Fibroblast of skin of left biceps (primary cell): ENCODE results near the gene DPYSL4.

ENCODE experiments used
- DNase-seq, 2 experiments: peaks; one replicate each; pipeline ENCODE4 v3.0.0-alpha.2; 2013; ENCODE audit warnings: low read depth in 2 of 2

The DPYSL4 gene

DNA sequence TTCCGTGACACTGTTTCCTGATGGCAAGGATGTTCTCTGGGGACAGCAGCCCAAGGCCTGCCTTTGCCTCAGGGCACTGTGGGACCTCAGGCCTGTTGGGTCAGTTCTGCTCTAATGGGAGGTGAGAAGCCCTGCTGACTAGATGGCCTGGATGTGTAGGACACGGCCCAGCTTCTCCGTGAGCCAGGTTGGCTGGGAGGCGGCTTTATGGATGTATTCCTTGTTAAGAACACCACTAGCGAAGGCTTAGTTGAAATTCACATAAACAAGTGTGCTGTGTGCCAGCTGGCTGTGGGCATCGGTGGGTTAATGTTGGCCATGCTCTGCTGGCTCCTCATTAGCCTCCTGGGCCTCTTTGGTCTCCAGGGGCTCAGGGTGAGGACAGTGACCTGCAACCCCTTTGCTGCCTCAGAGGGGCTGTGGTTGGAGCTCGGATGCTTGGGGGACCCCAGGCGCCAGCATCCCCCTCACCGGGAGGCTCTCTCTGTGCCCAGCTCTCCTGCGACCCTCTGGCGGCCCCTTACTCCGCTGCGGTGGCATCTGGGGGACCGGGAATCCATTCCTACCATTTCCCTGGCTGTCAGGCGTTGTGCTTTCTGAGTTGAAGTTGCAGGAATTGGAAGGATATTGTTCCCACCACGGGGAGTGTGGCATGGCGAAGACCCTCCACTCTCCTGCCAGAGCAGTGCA, 22.8 kb upstream of the DPYSL4 start:
- DNase-seq, result no peak

DNA sequence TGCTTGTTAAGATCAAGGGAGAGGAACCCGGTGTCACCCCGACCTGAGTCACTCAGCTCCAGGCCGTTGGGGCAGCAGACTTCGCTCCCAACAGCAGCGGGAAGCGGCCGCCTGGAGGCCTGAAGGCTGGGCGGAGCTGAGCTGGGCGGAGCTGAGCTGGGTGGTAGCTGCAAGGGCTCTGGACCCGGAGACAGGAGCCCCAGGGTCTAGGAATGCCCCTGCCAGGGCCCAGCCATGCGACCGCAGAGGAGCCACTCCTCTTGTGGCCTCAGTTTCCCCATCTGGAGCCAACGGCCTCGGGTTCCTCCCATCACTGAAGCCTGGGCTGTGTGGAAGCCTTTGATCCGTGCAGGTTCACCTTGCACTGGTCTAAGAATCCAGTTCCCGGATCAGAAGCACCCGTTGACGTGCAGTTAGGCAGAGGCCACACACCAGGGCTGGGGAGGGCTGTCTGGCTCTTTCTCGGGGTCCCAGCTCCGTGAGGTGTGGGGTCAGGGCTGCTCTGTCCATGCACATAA, 21.9 kb upstream of the DPYSL4 start:
- DNase-seq, result no peak

DNA sequence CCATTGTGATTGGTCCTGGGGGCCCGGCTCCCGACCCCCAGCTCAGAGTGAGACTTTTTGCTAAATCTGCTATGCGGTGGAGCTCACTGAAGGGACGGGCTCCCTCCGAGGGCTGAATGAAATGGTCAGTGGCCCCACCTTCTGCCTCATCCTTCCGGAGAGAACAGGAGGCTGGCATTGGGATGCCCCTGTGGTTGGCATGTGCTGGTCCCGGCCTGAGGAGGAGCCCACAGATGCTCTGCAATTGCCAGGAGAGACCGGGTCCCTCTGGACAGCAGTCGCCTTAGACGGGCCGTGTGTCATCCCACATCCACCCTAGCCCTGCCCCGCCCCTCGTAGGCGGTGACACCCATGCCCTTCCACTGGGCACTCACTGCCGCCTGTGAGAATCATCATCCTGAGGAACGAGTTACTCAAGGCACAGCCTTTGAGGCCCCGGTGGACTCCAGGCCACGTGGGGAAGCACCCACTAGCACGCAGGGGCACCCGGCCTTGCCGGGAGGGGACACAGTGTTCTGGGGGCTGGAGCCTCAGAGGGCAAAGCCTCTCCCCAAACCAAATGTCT, 21.2 kb upstream of the DPYSL4 start:
- no peak for DNase-seq

DNA sequence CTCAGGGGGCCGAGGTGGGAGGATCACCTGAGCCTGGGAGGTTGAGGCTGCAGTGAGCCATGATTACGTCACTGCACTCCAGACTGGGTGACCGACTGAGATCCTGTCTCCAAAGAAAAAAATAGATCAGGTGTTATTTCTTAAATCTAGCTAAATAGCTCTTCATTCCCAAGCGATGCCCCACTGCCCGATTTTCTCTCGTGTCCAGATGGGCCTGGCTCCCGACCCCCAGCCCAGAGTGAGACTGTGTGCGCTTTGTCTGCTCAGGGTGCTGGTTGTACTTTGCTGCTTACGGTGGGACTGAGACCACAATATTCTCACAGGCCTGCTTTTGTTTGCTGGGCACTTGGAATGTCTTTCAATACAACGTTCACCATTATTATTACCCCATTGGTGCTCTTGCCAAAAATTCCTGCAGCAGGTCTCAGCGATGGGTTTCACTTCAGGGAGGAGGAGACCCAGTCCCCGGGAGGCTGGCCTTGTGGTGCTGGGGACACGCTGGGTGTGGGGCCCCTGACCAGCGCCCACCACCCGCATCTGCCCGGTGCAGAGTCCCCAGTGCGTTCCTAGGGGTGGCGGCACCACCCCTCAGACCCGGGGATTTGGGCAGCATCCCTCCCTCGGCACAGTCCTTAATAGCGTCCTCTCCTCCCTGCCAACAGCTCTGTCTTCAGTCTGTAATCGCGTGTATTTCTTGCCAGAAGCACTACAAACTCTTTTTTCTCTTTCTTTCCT, 20.4 kb upstream of the DPYSL4 start:
- DNase-seq, result no peak

DNA sequence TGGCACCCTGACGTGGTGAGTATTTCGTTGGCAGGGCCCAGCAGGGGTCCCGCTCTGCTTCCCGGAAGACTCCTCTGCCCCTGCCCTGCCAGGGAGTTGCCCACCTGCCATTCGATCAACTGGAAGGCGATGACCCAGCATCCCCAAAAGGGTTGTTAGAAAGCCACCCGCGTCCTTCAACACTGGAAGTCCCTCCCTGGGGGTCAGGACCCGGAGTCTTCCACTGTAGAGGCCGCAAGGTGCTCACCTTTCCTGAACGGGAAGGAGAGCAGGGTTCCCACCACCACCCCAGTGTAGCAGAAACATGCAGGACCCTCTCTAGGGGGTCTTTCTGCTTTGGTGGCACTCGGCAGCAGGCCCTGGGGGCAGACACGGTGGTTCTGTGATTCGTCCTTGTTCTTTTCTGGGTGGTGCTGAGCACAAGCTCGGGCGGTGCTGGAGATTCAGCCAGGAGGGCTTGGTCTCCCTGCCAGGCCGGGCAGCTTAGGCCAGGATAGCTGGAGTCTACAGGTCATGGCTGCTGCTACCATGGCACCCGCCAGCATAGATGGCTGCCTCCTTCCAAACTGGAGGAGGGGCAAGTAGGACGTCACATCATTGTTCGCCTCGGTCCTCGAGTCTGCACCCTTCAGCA, 19.6 kb upstream of the DPYSL4 start:
- no peak for DNase-seq

DNA sequence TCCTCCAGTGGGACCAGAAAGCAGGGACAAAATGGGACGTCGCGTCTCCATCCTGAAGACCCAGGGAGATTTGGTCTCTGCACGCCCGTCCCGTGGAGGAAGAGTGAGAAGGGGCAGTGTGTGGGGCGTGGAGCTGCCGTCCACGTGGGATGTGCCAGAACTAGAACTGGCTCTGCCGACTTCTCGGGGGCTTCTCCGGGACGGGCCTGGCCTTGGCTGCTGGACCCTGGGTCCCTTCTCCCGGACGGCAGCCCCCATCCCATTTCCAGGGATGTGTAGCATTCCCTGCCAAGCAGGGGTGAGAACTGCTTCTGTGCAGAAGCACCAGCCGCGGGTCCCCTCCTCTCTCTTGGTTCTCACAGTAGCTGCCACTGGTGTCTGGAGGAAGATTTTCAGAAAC, 18.8 kb upstream of the DPYSL4 start:
- DNase-seq, result no peak

DNA sequence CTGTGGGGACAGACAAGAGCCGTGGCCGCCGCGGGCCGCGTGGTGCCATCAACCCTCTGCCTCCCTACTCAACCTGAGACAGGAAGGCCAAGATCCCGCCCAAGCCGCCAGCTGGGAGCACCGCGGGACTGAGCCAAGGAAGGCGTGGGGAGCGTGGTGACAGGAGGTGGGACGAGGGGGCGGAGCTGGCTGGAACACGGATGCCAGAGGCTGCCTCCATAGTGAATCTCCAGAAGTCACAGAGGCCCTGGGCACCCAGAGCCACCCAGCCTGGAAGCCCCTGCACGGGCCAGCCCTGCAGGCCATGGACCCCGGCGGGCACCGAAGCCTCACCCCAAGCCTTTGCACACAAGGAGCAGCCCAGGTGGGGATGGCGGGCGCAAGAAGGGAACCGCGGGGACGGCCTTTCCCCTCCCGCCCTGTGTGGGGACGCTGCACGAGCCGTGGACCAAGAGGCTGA, 18.1 kb upstream of the DPYSL4 start:
- no peak for DNase-seq

DNA sequence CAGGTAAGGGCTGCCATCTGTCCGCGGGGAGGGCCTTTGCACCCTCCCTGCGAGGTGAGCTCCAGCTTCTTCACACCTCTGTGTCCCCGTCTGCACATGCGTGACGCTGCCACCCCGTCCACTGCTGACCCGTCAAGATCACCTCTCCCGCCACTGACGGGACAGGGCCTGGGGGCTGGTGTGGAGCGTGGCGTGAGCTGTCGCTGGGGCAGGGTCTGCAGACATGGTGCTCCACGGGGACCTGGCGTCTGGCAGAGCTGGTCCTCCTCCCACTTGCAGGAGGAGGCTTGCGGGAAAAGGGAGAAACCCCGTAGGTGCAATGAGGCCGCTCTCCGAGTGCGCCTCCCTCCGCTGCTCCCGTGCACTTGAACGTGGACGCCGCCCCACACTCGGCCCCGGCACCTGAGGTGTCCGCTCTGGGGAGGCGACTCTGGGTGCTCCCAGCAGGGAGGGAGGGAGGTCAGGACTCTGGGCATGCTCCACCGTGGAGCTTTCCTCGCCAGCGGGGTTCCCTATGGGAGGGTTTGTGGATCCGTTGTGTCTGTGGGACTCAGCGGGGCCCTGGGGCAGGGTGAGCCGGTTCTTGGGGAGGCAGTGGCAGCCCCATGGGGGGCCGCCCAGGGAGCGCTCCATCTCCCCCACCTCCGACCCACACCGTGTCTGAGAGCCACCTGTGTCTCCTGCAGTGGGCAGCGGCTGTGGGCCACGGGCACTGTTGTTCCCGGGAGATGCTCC, 17.6 kb upstream of the DPYSL4 start:
- no peak for DNase-seq

DNA sequence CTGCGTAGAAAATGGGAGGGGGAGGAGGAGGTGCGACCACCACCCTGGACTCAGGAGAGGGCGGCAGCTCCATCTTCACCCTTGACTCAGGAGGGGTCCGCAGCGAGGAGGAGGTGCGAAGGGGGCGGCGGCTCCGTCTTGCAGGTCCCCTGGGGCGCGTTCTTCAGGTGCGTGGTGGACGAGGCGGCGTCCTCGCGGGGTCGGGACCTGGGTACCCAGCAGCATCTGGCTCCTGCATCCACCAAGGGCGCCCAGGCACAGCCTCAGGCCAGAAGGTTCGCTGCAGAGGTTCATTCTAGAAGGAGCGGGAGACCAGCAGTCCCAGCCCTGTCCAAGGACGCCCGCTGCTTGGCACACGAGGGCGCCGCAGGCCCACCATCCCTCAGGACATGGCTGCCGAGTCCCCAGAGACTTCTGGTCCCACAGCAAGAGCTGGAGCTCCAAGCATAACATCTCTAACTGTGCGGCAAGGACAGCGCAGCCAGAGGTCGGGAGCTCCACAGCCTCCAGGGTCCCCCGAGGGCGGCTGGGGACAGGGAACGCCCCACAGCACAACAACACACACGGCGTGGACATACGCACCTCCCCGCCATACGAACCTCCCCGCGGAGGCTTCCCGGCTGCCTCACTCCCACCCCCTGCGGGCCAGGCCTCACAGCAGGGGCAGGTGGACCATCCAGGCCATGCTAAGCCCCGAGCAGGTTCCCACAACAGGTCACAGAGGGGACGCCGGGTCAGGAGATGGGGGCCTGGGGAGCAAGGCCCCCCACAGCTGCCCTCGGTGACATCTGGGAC, 16.8 kb upstream of the DPYSL4 start:
- DNase-seq, result no peak

DNA sequence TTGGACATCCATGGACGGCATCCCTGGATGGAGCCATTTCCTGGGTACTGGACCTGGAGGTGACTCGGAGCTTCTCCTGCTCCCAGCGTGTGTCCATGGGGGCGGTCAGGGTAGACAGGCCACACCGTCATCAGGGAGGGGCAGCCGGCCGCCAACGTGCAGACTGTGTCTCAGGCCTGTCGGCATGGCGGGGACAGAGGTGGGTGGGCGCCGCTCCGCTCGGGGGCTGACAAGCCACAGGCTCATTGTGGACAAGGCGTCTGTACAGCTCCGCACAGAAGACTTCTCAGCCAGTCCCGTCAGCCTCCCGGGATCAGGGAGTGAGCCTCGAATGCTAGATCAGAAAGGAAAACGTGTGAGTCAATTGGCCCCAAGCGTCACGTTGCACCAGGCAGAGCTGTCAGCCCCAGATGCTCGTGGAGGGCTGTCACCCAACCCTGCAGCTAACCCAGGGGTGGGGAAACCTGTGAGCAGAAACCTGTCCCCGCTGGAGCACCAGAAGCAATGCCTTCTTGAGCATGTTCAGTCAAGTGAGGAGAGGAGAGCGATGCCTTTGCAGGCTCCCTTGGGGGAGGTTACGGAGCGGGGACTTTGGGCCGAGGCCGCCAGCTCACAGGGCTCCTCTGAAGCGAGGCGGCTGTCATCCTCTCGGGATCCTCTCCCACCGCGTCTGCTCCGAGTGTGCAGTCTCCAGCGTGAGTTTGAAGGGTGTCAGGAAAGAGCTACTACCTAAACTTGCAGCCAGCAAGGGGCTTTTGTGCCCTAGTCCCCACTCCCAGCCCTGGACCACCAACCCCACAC, 16.0 kb upstream of the DPYSL4 start:
- DNase-seq, result no peak

DNA sequence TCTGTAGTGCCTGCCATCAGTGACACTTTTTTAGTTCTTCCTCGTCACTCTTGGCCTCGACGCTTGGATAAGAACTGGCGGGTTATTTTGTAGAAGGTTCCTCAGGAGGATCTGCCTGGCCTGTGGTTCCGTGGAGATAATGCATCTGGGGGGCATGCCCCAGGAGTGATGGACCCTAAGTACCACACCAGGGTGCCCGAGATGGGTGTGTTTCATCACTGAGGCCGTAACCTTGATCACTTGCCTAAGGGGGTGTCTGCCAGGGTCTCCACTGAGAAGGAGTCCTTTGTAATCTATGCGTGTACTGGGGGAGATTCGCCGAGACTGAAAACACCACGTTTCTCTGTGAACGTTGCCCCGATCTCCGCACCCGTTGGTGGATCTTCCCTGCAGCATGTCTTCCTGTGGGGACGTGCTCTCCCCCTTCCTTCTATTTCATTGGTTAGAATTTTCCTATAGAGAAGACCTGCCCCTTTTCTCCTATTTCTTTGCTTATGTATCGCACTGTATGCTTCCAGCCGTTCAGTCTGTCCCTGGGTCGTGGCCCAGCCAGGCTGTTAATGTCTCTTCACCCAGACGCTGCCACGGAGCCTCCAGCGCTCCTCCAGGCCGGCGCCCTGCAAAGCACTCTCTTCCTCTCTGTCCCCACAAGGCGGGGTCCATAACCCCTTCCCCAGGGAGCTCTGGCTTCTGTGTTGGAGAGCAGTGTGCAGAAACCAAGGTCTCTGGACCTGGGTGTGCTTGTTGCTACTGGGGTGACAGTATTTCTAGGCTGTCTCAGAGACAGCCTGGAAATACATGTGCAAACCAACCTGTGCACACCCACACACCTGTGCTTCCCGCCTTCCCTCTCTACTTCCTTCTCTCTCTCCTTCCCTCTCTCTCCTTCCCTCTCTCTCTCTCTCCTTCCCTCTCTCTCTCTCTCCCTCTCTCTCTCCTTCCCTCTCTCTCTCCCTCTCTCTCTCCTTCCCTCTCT, 14.4 kb upstream of the DPYSL4 start:
- DNase-seq, result no peak

DNA sequence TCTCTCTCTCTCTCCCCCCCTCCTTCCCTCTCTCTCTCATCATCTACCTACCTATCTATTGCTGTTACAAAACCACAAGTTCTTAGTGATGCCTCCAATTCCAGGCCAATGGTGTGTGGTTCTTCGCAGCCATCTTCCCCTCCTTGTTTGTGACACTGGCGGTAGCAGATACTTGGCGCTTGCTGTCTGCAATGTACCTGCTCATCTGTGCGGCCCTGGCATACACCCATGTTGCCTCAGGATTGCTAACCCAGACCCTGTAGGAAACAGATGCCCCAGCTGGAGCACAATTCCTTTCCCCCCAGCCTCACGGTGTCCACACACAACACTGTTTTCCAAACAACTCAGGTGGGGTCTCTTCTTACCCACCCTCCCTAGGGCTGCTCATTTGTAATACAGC, 13.6 kb upstream of the DPYSL4 start:
- no peak for DNase-seq

DNA sequence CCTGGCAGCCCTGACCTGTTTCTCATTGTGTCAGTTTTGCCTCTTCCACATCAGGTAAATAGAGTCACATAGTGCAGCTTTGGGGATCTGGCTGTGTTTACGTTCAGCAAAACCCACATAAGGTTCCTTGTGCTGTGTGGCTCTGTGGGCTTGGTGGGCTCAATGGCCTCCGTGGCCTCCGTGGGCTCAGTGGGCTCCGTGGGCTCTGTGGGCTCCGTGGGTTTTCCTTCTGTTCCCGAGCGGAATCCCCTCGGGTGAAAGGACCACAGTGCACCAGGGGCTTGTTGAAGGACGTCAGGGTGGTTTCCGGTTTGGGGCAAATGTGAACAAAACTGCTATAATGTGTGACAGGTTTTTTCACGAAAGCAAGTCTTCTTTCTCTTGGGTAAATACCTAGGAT, 12.5 kb upstream of the DPYSL4 start:
- no peak for DNase-seq

DNA sequence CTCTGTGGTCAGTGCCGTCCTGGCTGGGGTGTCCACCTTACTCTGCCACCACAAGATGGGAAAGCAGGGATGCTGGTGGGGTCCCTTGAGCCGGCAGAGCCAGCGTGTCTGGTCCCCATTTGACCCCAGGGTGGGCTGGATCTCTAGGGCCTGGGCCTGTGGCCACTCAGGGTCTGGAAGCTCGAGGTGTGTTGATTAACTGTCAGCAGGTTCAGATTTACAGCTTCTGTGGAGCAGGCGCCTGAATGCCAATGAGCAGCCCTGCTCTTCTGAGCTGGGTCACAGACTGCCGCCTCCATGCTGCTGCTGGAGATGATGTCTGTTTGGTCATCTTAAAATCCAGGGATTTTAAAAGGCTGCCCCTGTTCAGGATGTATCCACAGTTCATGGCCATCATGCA, 11.3 kb upstream of the DPYSL4 start:
- DNase-seq, result no peak

DNA sequence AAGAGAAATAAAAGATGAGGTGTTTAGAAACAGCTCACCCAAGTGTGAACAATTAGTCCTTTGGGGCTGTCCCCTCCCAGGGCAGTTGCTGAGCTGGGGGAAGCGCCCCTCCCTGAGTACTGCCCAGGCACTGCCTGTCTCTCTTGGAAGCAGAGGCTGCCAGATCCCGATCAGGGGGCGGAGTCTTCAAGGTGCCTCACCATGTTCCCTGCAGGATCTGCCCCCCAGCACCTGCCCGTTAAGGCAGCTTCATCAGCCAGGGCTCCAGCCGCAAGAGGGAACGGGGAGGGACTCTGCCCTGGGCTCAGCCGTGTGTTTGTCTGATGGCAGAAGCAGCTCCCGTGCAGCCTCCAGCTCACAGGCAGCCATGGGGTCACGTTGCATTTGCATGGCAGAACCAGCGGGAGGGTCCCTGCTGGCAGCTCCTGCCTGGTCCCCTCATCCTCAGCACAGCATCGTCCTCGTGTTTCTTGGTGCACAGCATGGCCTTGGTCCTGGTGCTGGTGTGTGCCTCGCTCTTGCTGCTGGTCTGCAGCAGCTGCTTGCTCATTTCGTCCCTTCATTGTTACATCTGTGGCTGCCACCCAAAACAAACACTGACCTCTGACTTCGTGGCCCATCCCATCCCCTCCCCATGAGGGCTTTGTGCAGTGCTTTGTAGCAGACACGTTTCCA, 10.7 kb upstream of the DPYSL4 start:
- no peak for DNase-seq

DNA sequence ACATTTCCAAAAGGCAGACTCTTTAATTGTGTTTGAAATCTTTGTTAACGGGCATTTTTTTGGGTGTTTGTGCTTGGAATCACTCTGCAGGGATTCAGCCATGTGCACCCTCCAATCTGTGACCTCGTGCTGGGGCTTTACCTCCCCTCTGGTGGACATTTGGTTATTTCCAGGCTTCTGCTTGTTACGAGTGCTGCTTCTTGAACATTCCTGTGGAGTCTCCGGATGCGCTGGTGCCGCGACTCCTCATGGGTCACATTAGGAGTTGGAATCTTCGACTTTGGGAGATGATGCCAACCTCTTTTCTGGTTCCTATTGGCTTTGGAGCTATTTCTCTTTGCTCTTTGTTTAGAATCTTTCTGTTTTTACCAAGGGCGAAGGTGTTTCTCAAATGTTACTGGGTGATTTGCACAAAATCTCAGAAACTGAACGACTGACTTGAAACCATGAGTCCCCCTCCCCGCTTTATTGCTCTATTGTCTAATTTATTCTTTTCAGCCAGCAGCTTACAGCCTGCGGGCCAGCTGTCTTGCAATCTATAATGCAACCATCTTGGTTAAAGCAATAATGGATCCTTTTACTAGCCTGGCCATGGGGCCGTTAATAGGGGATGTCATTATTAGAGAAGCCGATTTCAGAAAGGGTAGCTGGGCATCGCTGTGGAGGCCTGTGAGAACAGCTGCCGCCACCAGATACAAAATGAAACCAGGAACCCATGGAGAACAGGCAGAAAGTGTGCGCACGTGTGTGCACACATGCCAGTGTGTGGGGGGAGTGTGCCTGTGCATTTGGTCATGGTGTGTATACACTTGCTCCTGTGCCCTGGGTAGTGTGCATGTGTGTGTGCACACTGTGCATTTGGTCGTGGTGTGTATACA, 9.9 kb upstream of the DPYSL4 start:
- DNase-seq, result no peak

DNA sequence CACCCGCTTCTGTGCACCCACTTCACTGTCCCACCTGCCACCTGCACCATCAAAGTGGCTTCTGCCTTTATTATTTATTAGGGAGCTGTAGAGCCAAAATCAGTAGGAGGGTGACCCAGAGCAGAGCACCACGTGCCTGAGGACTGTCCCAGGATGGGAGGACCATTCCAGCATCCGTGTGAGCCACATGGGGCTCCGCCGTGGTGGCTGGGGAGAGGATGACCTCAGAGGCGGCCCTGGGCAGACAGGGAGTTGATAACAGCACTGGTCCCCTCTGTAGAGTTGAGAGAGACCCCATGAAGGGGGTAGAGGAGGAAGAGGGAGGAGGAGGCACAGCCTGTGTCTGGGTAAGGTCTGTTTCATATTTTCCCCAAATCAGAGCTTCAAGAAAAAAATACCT, 8.7 kb upstream of the DPYSL4 start:
- no peak for DNase-seq
